ENCODE results near the gene LDLR.

Gene LDLR

GRCh38 chr19:11105014-11105636, 15.9 kb downstream of the LDLR start:
- no peak overlapping the region for H3K27ac ChIP-seq (ENCODE audit: poor library complexity, severe bottlenecking)
- H3K36me3 ChIP-seq (ENCODE audit: low read depth), result peaks cover 100% of the 10 kb centered on the region
- H3K27me3 ChIP-seq (ENCODE audit: insufficient read depth, poor library complexity, severe bottlenecking), result no peaks in the 10 kb centered on the region
- no peak overlapping the region for H3K4me3 ChIP-seq (ENCODE audit: severe bottlenecking)
- DNase-seq (ENCODE audit: low spot score), result no peak
- ATAC-seq (ENCODE audit: low read depth), result peak; percentile 13; the same call in 2 of the 3 replicates
- no peak for TF ChIP-seq CTCF (IDR thresholded peaks at IDR 0.05; ENCODE audit: poor library complexity, severe bottlenecking)
- H3K4me1 ChIP-seq (ENCODE audit: insufficient read depth, poor library complexity, severe bottlenecking), result no peaks in the 10 kb centered on the region
- no peaks in the 10 kb centered on the region for H3K9me3 ChIP-seq (ENCODE audit: severe bottlenecking)

GRCh38 chr19:11106477-11106876, 17.2 kb downstream of the LDLR start:
- no peak overlapping the region for H3K4me3 ChIP-seq (ENCODE audit: severe bottlenecking)
- no peak overlapping the region for H3K27ac ChIP-seq (ENCODE audit: poor library complexity, severe bottlenecking)
- DNase-seq (ENCODE audit: low spot score) (no peak), ATAC-seq (ENCODE audit: low read depth) (no peak)
- H3K9me3 ChIP-seq (ENCODE audit: severe bottlenecking), result no peaks in the 10 kb centered on the region
- TF ChIP-seq CTCF (IDR thresholded peaks at IDR 0.05; ENCODE audit: poor library complexity, severe bottlenecking), result no peak
- no peaks in the 10 kb centered on the region for H3K27me3 ChIP-seq (ENCODE audit: insufficient read depth, poor library complexity, severe bottlenecking)
- H3K4me1 ChIP-seq (ENCODE audit: insufficient read depth, poor library complexity, severe bottlenecking), result no peaks in the 10 kb centered on the region
- H3K36me3 ChIP-seq (ENCODE audit: low read depth), result peaks cover 100% of the 10 kb centered on the region

- no peak overlapping the region for H3K27ac ChIP-seq (ENCODE audit: poor library complexity, severe bottlenecking)
- H3K4me1 ChIP-seq (ENCODE audit: insufficient read depth, poor library complexity, severe bottlenecking), result no peaks in the 10 kb centered on the region
- ATAC-seq (ENCODE audit: low read depth) (no peak), DNase-seq (ENCODE audit: low spot score) (no peak)
- H3K36me3 ChIP-seq (ENCODE audit: low read depth), result peaks cover 100% of the 10 kb centered on the region
- no peak overlapping the region for H3K4me3 ChIP-seq (ENCODE audit: severe bottlenecking)
- no peaks in the 10 kb centered on the region for H3K9me3 ChIP-seq (ENCODE audit: severe bottlenecking)
- no peaks in the 10 kb centered on the region for H3K27me3 ChIP-seq (ENCODE audit: insufficient read depth, poor library complexity, severe bottlenecking)
- no peak for TF ChIP-seq CTCF (IDR thresholded peaks at IDR 0.05; ENCODE audit: poor library complexity, severe bottlenecking)
These were observed 19.5 kb downstream of the LDLR start for GRCh38 chr19:11108746-11109145.

- Histone ChIP-seq H3K9me3 (ENCODE audit: severe bottlenecking) (no peaks in the 10 kb centered on the region), H3K36me3 (ENCODE audit: low read depth) (peaks cover 100% of the 10 kb centered on the region), H3K4me3 (ENCODE audit: severe bottlenecking) (no peak overlapping the region), H3K27me3 (ENCODE audit: insufficient read depth, poor library complexity, severe bottlenecking) (no peaks in the 10 kb centered on the region), H3K4me1 (ENCODE audit: insufficient read depth, poor library complexity, severe bottlenecking) (no peaks in the 10 kb centered on the region), H3K27ac (ENCODE audit: poor library complexity, severe bottlenecking) (no peak overlapping the region)
- DNase-seq (ENCODE audit: low spot score) (no peak), ATAC-seq (ENCODE audit: low read depth) (peak; percentile 10; the same call in 1 of the 3 replicates)
- no peak for TF ChIP-seq CTCF (IDR thresholded peaks at IDR 0.05; ENCODE audit: poor library complexity, severe bottlenecking)
These were observed 22.0 kb downstream of the LDLR start for GRCh38 chr19:11111117-11111770.

- ATAC-seq (ENCODE audit: low read depth) (no peak; the same call in 2 of the 3 replicates), DNase-seq (ENCODE audit: low spot score) (no peak)
- no peak for TF ChIP-seq CTCF (IDR thresholded peaks at IDR 0.05; ENCODE audit: poor library complexity, severe bottlenecking)
- Histone ChIP-seq H3K27ac (ENCODE audit: poor library complexity, severe bottlenecking) (no peak overlapping the region), H3K4me1 (ENCODE audit: insufficient read depth, poor library complexity, severe bottlenecking) (no peaks in the 10 kb centered on the region), H3K27me3 (ENCODE audit: insufficient read depth, poor library complexity, severe bottlenecking) (no peaks in the 10 kb centered on the region), H3K9me3 (ENCODE audit: severe bottlenecking) (no peaks in the 10 kb centered on the region), H3K4me3 (ENCODE audit: severe bottlenecking) (no peak overlapping the region), H3K36me3 (ENCODE audit: low read depth) (peaks cover 100% of the 10 kb centered on the region)
These were observed 22.5 kb downstream of the LDLR start for GRCh38 chr19:11111771-11112144.

Data from RWPE2 (cell line).